Breast epithelium (tissue), 4 donors: Measurements from ENCODE around the gene GCGR. TPM values are rescaled to one million over a fixed set of nuclear protein-coding genes. Genes with fewer than 3 reads are reported as not detected.

ENCODE experiments used
- DNase-seq, 2 donors: peaks; one replicate each; pipeline ENCODE4 v3.0.0-alpha.2; 2019; ENCODE audit warnings: low spot score in 2 of 2
- H3K27ac ChIP-seq, 2 donors: fragments of 200-600 bp; sonication (generic) in 1 of 2; one replicate each; pipeline ENCODE4 v1.5.1; 2016 to 2019; ENCODE audit warnings: mild to moderate bottlenecking in 1 of 2
- H3K27me3 ChIP-seq, 2 donors: fragments of 200-600 bp; sonication (generic) in 1 of 2; one replicate each; pipeline versions ENCODE4 v1.5.1 to v1.6.0; 2017 to 2019; ENCODE audit warnings: control low read depth in 1 of 2, mild to moderate bottlenecking in 1 of 2
- H3K36me3 ChIP-seq: fragments of 200-600 bp; one replicate; pipeline ENCODE4 v1.5.1; 2019
- H3K4me1 ChIP-seq, 2 donors: fragments of 200-600 bp; sonication (generic); one replicate each; pipeline ENCODE4 v1.5.1; 2016 to 2019; ENCODE audit warnings: control low read depth in 1 of 2
- H3K4me3 ChIP-seq, 3 donors: fragments of 200-600 bp; sonication (generic); 1 replicate in 2 of 3; 2 replicates in 1 of 3; pipeline ENCODE4 v1.5.1; 2016 to 2019; ENCODE audit warnings: mild to moderate bottlenecking in 3 of 3, moderate library complexity in 2 of 3
- H3K9me3 ChIP-seq, 2 donors: fragments of 200-600 bp; sonication (generic) in 1 of 2; one replicate each; pipeline ENCODE4 v1.5.1; 2016 to 2019; ENCODE audit warnings: control low read depth in 1 of 2
- CTCF ChIP-seq, 3 donors: fragments of 450-650 bp; IDR thresholded peaks; one replicate each; pipeline ENCODE4 v1.5.1; 2016 to 2017; ENCODE audit warnings: antibody characterized with exemption in 3 of 3, mild to moderate bottlenecking in 3 of 3, moderate library complexity in 3 of 3
- POLR2A ChIP-seq: fragments of 450-650 bp; IDR thresholded peaks from one replicate; pipeline ENCODE4 v1.6.1; 2016; ENCODE audit warnings: antibody characterized with exemption, mild to moderate bottlenecking, moderate library complexity
- POLR2AphosphoS5 ChIP-seq, 3 donors: sonication (generic); formaldehyde crosslinking; IDR thresholded peaks; one replicate each; pipeline ENCODE4 v1.6.1; 2017; ENCODE audit warnings: antibody characterized with exemption in 3 of 3
- intact Hi-C: fragments of 100-400 bp; cut with DNase I; formaldehyde crosslinking; loops from one replicate; pipeline ENCODE4 v1.15.1; 2023; ENCODE audit warnings: low total_unique reads
- total RNA-seq, 3 donors: library from RNA; depleted of rRNA; stranded (reverse); fragments of >200 nt; gene quantifications; one replicate each; pipeline ENCODE4 v1.1.0, GENCODE V29; 2016

Gene GCGR
- total RNA-seq, 3 donors from 2014 or later: not detected

- no peak overlapping the region for H3K4me3 ChIP-seq
- peaks cover 5% of the 10 kb centered on the region for H3K36me3 ChIP-seq
- H3K9me3 ChIP-seq: no peaks in the 10 kb centered on the region
- H3K27ac ChIP-seq: no peak overlapping the region
- TF ChIP-seq POLR2AphosphoS5 (IDR thresholded peaks at IDR 0.05) (no peak), CTCF (IDR thresholded peaks at IDR 0.05) (no peak), POLR2A (no peak)
- intact Hi-C loops: loop anchor here (2.0 kb wide), 1 partner anchor 594 kb away; no protein-coding TSS in a partner anchor
- DNase-seq: no peak
- H3K27me3 ChIP-seq: no peaks in the 10 kb centered on the region
- H3K4me1 ChIP-seq: no peaks in the 10 kb centered on the region
Observed at GRCh38 chr17:81846743-81847689, 43.1 kb downstream of the GCGR start.

- H3K4me3 ChIP-seq: no peak overlapping the region
- H3K27ac ChIP-seq: no peak overlapping the region
- DNase-seq: no peak
- no peaks in the 10 kb centered on the region for H3K27me3 ChIP-seq
- TF ChIP-seq POLR2A: no peak
- no peak for TF ChIP-seq CTCF (IDR thresholded peaks at IDR 0.05)
- no peak for TF ChIP-seq POLR2AphosphoS5 (IDR thresholded peaks at IDR 0.05)
- H3K9me3 ChIP-seq: no peaks in the 10 kb centered on the region
- peaks cover 5% of the 10 kb centered on the region for H3K36me3 ChIP-seq
- H3K4me1 ChIP-seq: no peaks in the 10 kb centered on the region
- intact Hi-C loops: no loop called here
Observed at GRCh38 chr17:81849457-81849856, 45.5 kb downstream of the GCGR start.

DNA sequence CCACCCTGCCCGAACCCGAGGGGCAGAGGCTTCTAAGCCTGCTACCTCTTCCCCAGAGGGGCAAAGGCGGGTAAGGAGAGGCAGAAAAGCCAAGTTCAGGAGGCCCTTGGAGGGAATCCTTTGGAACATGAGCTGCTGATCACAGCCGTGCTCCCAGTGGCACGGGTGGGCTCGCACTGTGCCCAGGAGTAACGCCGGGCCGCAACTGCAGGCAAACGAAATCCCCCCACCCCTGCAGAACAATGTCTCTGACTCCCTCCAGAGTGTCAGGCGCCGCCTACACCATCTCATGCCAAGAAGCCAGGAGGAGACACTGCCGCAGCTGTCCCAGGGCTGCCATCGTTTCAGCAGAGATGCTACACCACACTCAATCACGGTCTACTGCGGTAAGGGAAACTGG is 47.5 kb downstream of the GCGR start:
- DNase-seq: no peak
- Histone ChIP-seq H3K4me1 (no peaks in the 10 kb centered on the region), H3K9me3 (no peaks in the 10 kb centered on the region), H3K27me3 (no peaks in the 10 kb centered on the region), H3K36me3 (peaks cover 5% of the 10 kb centered on the region), H3K4me3 (no peak overlapping the region), H3K27ac (no peak overlapping the region)
- intact Hi-C loops: no loop called here
- TF ChIP-seq CTCF (IDR thresholded peaks at IDR 0.05): no peak
- TF ChIP-seq POLR2A: no peak
- no peak for TF ChIP-seq POLR2AphosphoS5 (IDR thresholded peaks at IDR 0.05)

DNA sequence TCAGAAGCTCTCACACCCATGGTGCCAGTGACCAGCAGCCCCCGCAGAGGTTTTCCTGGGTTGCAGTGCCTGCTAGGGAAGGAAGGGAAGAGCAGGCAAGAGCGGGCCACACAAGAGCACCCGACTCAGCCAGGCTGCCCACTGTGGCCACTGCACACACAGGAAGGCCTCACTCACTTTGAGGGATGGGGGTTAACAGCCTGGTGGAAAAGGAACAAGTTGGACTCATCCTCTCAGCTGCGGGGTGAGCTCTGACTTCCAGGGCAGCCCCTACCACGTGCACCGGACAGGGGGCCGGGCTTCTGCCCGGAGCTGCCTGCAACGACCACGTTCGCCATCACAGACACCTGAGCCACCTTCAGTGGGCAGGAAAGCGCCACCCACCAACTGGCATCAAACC is 48.3 kb downstream of the GCGR start:
- H3K27ac ChIP-seq: no peak overlapping the region
- H3K4me1 ChIP-seq: no peaks in the 10 kb centered on the region
- no peaks in the 10 kb centered on the region for H3K9me3 ChIP-seq
- TF ChIP-seq POLR2AphosphoS5 (IDR thresholded peaks at IDR 0.05) (no peak), CTCF (IDR thresholded peaks at IDR 0.05) (no peak), POLR2A (no peak)
- no peak overlapping the region for H3K4me3 ChIP-seq
- H3K36me3 ChIP-seq: no peaks in the 10 kb centered on the region
- intact Hi-C loops: no loop called here
- H3K27me3 ChIP-seq: no peaks in the 10 kb centered on the region
- no peak for DNase-seq
